Measurements from ENCODE around the gene CRLF1. TPM values are rescaled to one million over a fixed set of nuclear protein-coding genes. Genes with fewer than 3 reads are reported as not detected.

Gene CRLF1
- total and polyA plus RNA-seq, 2 experiments from 2014 or later: 0.69 to 0.89 TPM

DNA sequence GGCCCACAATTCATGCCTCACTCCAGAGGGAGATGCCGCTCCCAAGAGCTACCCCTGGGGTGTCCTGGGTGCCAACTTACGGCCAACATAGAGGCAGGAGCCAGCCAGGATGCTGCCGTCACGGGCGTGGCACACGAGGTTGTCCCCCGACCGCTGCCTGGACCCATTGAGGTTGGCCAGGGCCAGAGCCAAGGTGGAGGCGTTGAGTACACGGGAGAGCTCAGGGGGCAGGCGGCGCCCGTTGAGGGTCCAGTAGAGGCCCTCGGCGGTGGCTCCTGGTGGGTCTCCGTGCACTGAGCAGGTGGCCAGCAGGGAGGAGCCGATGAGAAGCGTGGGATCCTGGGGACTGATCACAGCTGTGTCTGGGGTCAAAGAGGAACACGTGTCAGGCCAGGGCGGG lies 7.1 kb downstream of the CRLF1 start:
- no peak for DNase-seq (ENCODE audit: low read depth in 1 of 2, low spot score in 1 of 2)
- H3K36me3 ChIP-seq: no peaks in the 10 kb centered on the region
- no peaks in the 10 kb centered on the region for H3K4me1 ChIP-seq (ENCODE audit: low read depth)
- no peak overlapping the region for H3K27ac ChIP-seq
- TF ChIP-seq CTCF (IDR thresholded peaks at IDR 0.05; ENCODE audit: low read depth, low read length): no peak
- H3K27me3 ChIP-seq: peaks cover 33% of the 10 kb centered on the region
- no peak overlapping the region for H3K4me3 ChIP-seq
- no peaks in the 10 kb centered on the region for H3K9me3 ChIP-seq (ENCODE audit: low read depth)

DNA sequence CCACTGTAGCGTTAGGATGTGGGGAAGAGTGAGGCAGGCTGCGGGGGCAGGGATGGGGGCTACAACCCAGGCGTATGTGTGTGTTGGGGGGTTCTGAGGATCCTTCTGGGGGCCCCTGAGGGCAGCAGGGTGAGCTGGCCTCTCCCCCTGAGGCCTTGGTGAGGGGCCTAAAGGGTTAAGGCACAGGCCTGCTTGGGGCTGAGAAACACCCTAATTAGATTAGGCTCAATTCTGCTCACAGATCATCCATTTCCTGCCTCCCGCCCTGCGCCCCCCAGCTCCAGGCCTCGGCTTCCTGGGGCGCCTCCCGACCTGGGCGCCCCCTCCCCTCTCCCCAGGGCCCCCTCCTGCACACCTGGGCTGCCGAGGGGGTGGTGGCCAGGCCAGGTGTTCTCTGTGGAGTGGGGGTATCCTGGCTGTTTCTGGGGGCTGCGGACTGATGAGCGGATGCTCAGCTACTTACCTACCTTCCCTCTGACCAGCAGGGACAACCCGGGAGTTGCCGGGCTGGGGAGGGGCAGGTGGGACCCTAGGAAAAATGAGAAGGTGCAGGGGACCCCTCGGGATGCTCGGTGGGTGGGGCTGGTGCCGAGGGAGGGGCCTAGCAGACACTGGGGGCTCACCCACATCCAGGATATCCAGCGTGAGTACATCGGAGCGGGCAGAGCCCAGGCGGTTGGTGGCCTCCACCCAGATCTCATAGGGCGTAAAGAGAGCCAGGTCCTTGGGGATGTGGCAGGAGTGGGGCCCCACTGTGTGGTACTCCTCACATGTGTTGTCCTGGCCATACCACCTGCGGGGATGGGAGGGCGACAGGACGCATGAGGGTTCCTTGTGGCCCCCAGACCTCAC lies 8.6 kb downstream of the CRLF1 start:
- Histone ChIP-seq H3K27ac (no peak overlapping the region), H3K4me3 (no peak overlapping the region), H3K4me1 (ENCODE audit: low read depth) (no peaks in the 10 kb centered on the region), H3K36me3 (no peaks in the 10 kb centered on the region), H3K9me3 (ENCODE audit: low read depth) (no peaks in the 10 kb centered on the region), H3K27me3 (peaks cover 23% of the 10 kb centered on the region)
- TF ChIP-seq CTCF (IDR thresholded peaks at IDR 0.05; ENCODE audit: low read depth, low read length): no peak
- DNase-seq (ENCODE audit: low read depth in 1 of 2, low spot score in 1 of 2): no peak

DNA sequence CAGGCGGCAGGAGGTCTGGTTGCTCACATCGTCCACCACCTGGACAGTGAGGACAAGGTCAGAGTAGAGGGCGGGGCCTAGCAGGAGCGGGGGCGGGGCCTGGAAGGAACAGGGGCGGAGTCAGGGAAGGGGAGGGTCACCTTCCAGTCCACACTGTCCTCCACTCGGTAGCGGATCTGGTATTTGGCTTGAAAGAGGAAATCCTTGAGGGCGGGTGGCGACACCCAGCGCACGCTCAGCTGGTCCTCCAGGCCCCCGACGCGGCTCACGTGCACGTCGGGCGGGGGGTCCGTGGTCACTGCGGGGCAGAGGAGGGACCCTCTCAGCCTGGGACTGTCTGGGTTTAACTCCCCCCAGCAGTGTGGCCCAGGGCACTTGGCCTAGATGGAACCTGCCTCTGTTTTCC lies 9.8 kb downstream of the CRLF1 start:
- H3K4me1 ChIP-seq (ENCODE audit: low read depth): no peaks in the 10 kb centered on the region
- peaks cover 10% of the 10 kb centered on the region for H3K27me3 ChIP-seq
- H3K9me3 ChIP-seq (ENCODE audit: low read depth): no peaks in the 10 kb centered on the region
- H3K27ac ChIP-seq: no peak overlapping the region
- peak; percentile 53 to 63 for DNase-seq (ENCODE audit: low read depth in 1 of 2, low spot score in 1 of 2)
- TF ChIP-seq CTCF (IDR thresholded peaks at IDR 0.05; ENCODE audit: low read depth, low read length): no peak
- H3K36me3 ChIP-seq: no peaks in the 10 kb centered on the region
- no peak overlapping the region for H3K4me3 ChIP-seq

DNA sequence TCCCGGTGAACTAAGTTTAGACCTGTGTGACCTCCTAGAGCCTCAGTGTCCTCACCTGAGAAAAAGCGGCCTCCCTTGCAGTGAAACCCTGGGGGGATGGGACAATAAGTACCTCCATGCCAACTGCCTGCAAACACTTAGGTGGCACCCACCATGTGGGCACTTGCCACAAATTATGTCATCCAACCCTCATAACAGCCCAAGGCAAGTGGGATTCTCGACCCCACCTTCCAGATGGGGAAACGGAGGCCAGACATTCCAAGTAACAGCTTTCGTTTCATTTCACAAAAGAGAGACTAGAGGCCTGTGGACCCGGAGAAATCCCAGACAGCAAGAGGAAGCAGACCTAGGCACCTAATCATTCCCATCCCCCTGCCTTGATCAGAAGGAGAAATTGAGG lies 11.1 kb downstream of the CRLF1 start:
- Histone ChIP-seq H3K27me3 (peaks cover 4% of the 10 kb centered on the region), H3K36me3 (no peaks in the 10 kb centered on the region), H3K27ac (no peak overlapping the region), H3K4me3 (no peak overlapping the region), H3K4me1 (ENCODE audit: low read depth) (no peaks in the 10 kb centered on the region), H3K9me3 (ENCODE audit: low read depth) (no peaks in the 10 kb centered on the region)
- no peak for TF ChIP-seq CTCF (IDR thresholded peaks at IDR 0.05; ENCODE audit: low read depth, low read length)
- no peak for DNase-seq (ENCODE audit: low read depth in 1 of 2, low spot score in 1 of 2)

GRCh38 chr19:18594824-18595373 lies 11.7 kb downstream of the CRLF1 start:
- peaks cover 4% of the 10 kb centered on the region for H3K27me3 ChIP-seq
- H3K27ac ChIP-seq: no peak overlapping the region
- no peaks in the 10 kb centered on the region for H3K4me1 ChIP-seq (ENCODE audit: low read depth)
- DNase-seq (ENCODE audit: low read depth in 1 of 2, low spot score in 1 of 2): no peak
- H3K9me3 ChIP-seq (ENCODE audit: low read depth): no peaks in the 10 kb centered on the region
- no peak for TF ChIP-seq CTCF (IDR thresholded peaks at IDR 0.05; ENCODE audit: low read depth, low read length)
- H3K36me3 ChIP-seq: no peaks in the 10 kb centered on the region
- peak overlapping the region; percentile 28 for H3K4me3 ChIP-seq

All from cardiac muscle cell (in vitro differentiated cells and primary cell).